Suprapubic skin (tissue), 4 donors: ENCODE data around the gene HOXD12.

Source experiments
- CTCF ChIP-seq, 2 donors: fragments of 200-600 bp in 1 of 2; fragments of 450-650 bp in 1 of 2; sonication (generic) in 1 of 2; IDR thresholded peaks; one replicate each; pipeline ENCODE4 v1.5.1; 2016 to 2019; ENCODE audit warnings: antibody characterized with exemption in 2 of 2, mild to moderate bottlenecking in 1 of 2, moderate library complexity in 1 of 2
- EP300 ChIP-seq: sonication (generic); formaldehyde crosslinking; IDR thresholded peaks from one replicate; pipeline ENCODE4 v1.6.1; 2017; ENCODE audit warnings: antibody characterized with exemption
- POLR2A ChIP-seq, 2 donors: fragments of 450-650 bp; IDR thresholded peaks; one replicate each; pipeline ENCODE4 v1.6.1; 2017; ENCODE audit warnings: antibody characterized with exemption in 2 of 2, mild to moderate bottlenecking in 2 of 2, moderate library complexity in 2 of 2
- POLR2AphosphoS5 ChIP-seq, 3 donors: sonication (generic); formaldehyde crosslinking; IDR thresholded peaks; one replicate each; pipeline ENCODE4 v1.6.1; 2017; ENCODE audit warnings: antibody characterized with exemption in 3 of 3

GRCh38 chr2:176079831-176080539 lies 19.6 kb upstream of the HOXD12 start:
- TF ChIP-seq POLR2A (IDR thresholded peaks at IDR 0.05) (no peak), CTCF (IDR thresholded peaks at IDR 0.05) (peak in 1 of 2 donors; percentile 61), EP300 (no peak), POLR2AphosphoS5 (IDR thresholded peaks at IDR 0.05) (no peak)
